GM19023 (cell line): Measurements from ENCODE around the gene GLP2R.

Experiments
- ATAC-seq: cut with Tn5 transposase; IDR thresholded peaks from one replicate; pipeline ENCODE4 v1.9.1; 2021; ENCODE audit warnings: mild to moderate bottlenecking, moderate library complexity; ENCODE audit not compliant: unreplicated experiment

Gene GLP2R

GRCh38 chr17:9811537-9811936, 14.2 kb upstream of the GLP2R start:
- no peak for ATAC-seq

- ATAC-seq = no peak
Observed at GRCh38 chr17:9813166-9813565, 12.6 kb upstream of the GLP2R start.

DNA sequence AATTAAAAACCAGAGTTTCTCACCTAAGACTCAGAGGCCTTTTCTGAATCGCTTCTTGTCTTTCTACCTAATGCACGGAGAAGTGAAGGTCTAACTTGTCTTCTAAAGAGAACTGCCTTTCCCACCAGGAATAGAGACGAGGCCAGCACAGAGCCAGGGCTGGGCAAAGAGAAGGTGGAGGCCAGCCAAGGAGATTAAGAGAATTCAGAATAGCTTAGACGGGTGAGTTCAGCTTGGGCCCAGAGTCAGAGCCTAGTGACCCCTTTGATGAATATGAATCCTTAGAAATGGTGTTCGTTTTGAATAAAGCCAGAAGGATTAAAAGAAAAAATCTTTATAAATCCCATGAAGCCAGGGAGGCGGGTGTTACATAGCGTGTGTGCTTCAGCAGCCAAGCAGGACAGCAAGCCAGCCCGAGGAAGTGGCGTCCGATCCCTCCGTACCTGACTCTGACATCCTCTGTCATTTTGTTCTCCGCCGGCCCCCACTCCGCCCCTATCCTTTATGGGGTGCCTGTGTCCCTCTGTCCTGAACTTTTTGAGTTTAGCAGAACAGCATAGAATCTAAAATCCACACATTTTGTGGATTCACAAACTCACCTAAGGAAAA, 11.3 kb upstream of the GLP2R start:
- ATAC-seq = no peak

DNA sequence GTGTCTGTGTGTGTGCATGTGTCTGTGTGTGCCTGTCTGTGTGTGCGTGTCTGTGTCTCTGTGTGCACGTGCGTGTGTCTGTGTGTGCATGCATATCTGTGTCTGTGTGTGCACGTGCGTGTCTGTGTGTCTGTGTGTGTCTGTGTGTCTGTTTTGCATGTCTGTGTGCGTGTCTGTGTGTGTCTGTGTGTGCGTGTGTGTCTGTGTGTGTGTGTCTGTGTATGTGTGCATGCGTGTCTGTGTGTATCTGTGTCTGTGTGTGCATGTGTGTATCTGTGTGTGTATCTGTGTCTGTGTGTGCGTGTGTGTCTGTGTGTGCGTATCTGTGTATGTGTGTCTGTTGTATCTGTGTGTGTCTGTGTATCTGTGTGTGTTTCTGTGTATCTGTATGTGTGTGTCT, 9.3 kb upstream of the GLP2R start:
- no peak for ATAC-seq

GRCh38 chr17:9817086-9817485, 8.6 kb upstream of the GLP2R start:
- ATAC-seq = no peak

DNA sequence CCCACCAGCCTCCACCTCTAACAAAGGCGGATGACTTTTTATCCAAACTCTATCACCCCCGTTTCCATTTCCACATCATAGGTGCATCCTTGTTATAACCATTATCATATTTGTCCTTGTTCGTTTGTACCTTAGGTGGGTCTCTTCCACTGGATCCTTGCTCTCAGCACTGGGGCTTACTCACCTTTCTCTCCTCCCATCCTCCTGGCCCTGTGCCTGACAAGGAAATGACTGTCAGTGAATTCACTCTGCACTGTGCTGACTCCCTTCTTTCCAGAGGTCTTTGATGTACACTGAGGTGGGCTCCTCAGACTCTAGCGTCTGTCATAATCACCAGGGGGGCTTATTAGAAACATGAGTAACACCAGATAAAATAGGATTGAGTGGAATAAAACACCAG, 7.0 kb upstream of the GLP2R start:
- ATAC-seq = no peak

GRCh38 chr17:9820448-9820847, 5.3 kb upstream of the GLP2R start:
- ATAC-seq = no peak

DNA sequence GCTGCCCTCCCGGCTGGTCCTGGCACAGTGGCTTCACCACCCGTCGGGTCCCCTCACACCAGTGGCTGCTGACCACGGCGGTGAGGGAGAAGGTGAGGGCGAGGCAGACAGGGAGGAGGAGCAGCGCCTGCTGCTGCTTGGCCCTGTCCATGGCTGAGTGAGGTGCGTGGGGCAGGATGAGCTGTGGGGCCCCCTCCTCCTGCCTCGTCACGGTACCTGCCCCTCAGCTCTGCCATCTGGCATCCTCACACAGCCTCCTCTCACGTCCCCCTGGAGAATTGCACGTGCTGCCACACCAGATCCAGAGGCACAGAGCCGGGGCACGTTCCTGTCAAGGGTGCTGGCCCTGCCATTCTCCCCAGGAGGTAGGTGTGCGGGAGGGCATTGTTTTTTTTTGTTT, 3.8 kb upstream of the GLP2R start, which contains the start of gene GSG1L2:
TSS of gene GSG1L2 (minus strand) at position 159 of the 400 bp plus-strand sequence. CDS start at position 151, 8 bp downstream.
- no peak for ATAC-seq

DNA sequence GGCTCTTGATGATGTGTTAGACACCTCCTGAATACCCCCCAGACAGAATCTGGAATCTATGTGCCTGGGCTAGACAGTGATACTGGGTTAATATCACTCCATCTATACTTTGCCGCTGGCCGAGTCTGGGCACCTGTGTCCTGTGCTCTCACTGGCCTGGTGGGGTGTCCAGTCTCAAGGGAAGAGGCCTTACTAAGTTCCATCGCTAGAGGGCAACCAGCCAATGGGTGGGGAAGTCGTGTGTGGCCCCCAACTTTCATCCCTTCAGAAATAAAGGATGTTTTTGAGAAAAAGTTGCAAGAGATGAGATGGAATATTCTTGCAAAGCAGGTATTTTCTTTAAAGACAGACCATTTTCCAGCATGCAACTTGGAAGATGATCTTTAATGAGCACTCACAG, 1.6 kb upstream of the GLP2R start:
- ATAC-seq = no peak

DNA sequence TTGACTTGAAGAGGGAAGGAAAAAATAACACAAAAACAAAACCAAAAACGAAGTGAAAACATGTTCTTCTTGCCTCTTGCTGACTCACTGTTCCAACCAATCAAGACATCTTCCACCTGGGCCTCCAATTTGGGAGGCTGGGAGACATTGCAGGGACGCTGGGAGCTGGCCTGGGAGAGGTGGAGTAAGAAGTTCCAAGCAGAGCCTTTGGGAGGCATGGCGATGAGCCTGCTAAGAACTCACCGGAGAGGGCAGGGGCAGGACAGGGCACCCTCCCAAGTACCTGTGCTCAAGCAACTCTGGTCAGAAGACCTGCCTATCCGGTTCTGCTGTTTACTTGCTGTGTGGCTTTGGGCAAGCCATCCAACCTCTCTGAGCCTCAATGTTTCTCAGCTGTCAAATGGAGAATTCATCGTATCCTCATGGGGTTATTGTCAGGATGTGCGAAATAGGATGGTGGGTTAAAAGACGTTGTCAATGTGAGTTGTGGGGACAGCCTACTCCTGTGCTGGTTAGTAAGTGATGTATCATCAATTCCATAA, 856 bp upstream of the GLP2R start:
- ATAC-seq = no peak

DNA sequence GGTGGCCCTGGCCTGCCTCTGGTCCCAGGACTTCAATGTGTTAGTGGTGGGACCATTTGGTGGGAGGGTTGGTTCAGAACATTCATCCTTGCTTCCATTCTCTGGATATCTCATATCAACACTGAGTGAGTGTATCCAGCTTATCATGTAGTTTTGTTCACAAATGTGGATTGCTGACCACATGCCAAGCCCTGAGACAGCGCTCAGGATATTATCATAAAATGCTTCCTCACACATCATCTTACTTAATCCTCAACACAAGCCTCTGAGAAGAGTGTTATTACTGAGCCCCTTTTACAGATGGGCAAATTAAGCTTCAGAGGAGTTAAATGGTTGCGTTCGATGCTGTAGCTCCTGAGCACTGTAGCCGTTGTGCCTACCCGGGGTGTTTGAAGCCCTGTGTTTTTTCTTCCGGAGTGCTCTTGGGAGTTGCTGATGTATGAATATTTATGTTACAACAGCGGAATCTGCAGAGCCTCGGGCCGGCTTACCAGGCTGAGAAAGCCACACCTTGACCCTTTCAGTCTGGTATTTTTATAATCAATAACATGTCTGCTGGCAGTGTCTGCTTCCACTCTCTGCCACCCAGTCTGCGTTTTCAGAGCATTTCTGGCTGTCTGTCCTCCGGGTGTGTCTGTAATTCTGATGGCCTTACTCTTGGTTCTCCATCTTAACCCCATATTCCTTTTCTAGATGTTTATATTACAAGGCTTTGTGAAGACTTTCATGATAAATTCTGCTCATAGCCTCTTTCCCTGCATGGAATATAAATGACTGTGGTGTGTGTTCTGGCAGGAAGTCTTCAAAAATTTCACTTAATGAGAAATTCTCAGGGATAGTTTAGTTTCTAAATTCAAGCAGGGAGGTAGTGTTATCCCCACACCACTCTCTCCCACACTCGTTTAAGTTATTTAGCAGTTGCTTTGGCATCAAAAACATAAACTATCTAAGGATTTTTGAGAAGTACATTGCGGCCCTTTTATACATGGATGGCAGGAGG, 2.9 kb downstream of the GLP2R start:
- no peak for ATAC-seq

GRCh38 chr17:9829343-9829742, 3.6 kb downstream of the GLP2R start:
- ATAC-seq = no peak

DNA sequence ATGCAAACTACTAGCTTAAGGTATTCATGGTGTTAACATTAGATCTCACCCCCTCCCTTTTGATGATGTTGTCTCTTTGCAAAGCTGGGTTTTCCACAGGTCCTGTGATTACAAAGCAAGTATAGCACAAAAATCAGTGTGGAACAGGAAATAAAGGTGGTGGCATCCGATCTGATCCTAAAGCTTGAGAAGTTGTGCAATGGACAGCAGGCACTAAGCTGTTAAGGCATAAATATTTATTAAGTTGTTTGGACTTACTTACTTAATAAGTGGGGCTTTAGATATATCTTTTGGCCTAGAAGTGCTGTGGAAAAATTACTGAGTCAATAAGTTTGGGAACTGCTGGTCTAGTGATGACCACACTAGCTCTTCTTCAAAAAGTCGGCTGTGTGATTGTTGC, 5.0 kb downstream of the GLP2R start:
- no peak for ATAC-seq

DNA sequence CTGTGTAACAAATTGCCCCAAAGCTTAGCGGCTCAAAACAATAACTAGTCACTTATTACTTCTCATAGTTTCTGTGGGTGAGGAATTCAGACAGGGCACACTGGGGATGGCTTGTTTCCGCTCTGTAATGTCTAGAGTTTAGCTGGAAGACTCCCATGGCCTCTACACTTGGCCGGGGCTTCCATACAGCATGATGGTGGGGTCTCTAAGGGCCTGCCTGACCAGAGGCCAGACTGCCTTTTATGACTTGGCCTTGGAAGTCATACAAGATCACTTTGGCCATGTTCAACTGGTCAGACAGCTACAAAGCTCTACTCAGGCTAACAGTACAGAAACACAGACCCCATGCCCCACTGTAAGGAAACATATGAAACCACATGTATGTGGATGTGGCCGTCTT, 8.2 kb downstream of the GLP2R start:
- no peak for ATAC-seq

DNA sequence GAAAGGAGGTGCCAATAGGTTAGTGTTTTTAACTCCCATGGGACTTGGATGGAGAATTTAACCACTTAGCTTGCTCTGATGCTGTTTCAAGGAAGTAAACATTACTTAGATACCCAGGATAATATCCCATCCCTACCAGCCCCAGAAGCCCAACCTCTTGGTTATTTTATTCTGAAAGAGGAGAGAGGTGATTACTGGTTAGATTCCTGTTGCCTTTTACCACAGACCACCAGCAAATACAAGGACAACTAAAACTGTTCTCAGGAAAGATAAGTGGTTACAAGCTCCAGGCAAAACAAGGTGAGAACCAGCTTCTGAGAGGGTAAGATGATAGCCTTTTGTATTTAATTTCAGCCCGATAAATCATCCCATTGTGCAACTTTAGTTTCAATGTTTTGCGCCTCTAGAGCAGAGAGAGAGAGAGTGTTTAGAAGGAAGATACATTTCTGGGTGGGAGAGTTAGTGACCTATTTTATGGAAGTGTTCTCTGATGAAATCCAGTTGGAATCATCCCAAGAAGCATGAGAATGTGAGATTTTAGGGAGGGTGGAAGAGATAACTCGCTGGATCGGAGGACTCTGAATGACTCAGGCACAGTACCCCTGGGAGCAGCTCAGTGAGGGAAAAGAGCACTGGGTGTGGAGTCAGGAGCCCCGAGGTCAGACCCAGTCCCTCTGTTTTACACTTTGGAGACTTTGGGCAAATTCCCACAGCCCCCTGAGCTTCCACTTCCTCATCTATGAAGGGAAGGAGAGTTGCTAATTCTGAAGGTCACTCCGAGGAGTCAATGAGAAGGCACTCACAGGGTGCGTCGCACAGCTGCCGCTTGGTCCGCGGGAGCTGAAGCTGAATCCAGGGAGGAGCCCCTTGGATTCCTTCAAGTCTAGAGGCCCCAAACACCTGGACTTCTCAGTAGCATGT, 12.1 kb downstream of the GLP2R start:
- no peak for ATAC-seq

DNA sequence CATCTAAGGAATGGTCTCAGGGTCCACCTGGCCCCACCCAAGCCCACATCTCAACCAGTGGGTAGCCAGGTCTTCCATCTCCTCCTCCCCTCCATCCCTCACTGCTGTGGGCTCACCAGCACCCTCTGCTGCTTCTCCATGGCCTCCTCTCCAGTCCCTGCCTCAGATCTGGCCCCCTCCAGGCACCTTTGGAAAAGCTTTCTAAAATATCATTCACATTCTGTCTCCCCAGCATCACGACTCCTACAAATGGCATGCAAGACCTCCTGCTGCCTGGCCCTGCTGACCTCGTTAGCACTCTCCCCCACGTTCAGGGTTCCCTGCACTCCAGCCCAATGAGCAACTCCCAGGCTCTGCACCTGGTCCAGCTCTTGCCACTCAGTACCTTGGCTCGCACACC, 13.7 kb downstream of the GLP2R start:
- ATAC-seq = no peak

GRCh38 chr17:9842057-9842758, 16.5 kb downstream of the GLP2R start:
- ATAC-seq = no peak

DNA sequence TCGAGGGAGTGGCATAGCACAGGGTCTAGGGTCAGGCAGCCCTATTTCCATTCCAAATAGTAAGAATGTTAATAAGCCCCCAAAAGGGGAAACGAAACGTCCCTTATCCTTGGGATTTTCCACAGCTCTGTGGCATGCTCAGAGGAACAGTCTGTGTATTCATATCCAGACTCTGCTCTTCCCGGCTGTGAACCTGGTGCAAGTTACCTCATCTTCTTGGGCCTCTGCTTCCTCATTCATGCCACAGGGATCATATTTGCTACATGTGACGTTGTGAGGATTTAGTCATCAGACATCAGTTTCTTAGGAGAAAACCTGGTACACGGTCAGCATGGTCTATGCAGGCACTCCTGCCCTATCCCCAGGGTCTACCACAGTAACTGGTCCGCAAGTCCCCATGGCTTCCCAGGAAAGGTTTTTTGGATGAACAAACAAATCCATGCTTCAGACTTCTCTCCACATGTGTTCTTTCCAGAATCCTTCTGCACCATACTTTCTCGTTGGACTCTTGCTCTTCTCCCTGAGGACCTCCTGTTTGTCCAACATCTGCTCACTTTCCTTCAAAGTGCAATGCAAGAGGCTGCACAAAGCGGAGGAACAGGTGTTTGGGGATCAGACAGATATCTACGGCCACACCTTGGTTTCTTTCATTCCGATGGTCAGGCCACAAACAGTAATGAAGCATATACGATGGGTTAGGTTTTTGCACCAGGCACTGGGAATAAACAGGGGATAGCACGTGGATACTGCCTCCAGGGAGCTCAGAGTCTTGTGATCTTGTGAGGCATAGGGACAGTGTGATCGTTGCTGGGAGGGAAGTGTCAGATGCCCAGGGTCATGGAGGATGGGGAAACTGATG, 17.7 kb downstream of the GLP2R start:
- no peak for ATAC-seq

GRCh38 chr17:9844153-9844552, 18.4 kb downstream of the GLP2R start:
- no peak for ATAC-seq
